HG03565 (cell line): ENCODE results near the gene TMEM101.
"Not testable (repeated sequence)": the region's sequence is repeated elsewhere in the genome, so short reads cannot be mapped to it uniquely, and the experiment has no call there.

Experiments used
- ATAC-seq: cut with Tn5 transposase; IDR thresholded peaks from one replicate; pipeline ENCODE4 v1.9.1; 2021; ENCODE audit warnings: mild to moderate bottlenecking, moderate library complexity; ENCODE audit not compliant: unreplicated experiment

Gene TMEM101

DNA sequence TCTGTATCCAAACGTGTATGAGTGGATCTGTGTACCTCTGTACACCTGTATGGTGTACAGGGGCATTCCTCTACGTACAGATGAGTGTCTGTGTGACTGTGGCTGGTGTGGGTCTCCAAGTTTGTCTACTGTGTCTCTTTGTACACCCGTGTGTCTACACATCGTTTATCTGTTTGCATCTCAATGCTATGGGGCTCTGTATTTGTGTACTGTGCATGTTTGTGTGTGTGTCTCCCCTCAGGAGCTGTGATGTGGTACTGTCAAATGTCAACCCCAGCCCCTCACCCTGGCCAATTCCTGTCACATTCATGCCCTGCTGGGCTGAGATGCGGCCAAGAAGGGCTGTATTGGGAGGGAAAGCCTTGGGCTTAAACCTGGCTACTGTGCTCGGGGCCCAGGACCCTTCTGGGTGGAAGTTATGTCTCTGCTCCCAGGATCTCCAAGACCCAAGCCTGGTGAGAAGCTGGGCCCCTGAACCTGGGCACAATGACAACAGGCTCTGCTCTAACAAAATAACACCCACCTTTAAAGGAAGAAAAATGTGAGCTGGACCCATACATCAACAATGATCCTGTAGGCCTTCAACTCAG is 13.8 kb downstream of the TMEM101 start:
- ATAC-seq: no peak

DNA sequence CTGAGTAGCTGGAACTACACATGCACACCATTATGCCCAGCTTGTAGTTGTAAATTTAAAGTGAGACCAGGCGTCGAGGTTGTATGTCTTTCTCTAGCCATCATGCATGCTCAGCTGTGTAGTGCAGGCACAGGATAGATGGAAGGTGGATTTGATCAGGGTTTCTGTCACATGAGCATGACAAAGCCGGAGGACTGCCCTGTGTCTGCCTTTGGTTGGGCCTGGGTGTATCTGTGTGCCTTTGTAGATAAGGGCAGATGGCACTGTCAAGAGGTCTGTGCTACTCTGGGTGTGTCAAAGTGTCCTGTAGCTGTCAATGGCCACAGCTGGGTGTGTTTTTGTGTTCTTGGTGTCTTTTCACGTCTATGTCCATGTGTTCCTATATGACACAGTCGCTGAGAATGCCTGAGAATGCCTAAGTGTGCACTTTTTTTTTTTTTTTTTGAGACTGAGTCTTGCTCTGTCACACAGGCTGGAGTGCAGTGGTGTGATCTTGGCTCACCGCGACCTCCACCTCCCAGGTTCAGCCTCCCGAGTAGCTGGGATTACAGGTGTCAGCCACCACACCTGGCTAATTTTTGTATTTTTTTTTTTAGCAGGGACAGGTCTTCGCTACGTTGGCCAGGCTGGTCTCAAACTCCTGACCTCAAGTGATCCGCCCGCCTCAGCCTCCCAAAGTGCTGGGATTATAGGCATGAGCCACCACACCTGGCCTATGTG is 14.5 kb downstream of the TMEM101 start:
- ATAC-seq: no peak

DNA sequence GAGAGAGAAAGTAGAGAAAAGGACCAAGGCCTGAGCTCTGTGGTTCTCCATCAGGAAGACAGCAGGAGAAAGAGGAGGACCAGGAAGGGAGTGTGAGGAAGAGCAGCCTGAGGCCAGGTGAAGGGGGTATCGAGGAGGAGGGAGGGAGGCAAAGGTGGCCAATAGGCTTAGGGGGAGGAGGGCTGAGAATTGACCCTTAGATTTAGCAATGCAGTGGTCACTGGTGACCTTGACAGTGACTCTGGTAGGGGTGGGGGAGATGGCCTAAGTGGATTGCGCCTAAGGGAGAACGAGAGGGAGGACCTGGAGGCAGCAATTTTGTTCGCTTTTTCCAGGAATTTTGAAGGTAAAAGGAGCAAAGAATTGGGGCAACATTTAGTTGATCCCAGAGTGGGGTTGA is 15.7 kb downstream of the TMEM101 start:
- no peak for ATAC-seq

DNA sequence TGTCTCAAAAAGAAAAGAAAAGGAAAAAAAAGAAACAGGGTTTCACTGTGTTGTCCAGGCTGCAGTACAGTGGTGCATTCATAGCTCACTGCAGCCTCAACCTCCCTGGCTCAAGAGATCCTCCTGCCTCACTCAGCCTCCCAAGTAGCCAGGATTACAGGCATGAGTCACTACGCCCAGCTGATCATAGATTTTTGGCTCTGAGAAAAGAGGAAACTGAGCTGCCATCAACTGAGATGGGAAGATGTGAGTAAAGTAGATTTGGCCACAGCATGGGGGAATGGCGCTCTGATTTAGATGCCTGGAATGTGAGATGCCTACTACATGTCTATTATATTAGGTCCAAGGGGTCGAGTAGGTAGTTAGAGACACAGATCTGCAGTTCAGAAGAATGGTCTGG is 16.2 kb downstream of the TMEM101 start:
- ATAC-seq: no peak

DNA sequence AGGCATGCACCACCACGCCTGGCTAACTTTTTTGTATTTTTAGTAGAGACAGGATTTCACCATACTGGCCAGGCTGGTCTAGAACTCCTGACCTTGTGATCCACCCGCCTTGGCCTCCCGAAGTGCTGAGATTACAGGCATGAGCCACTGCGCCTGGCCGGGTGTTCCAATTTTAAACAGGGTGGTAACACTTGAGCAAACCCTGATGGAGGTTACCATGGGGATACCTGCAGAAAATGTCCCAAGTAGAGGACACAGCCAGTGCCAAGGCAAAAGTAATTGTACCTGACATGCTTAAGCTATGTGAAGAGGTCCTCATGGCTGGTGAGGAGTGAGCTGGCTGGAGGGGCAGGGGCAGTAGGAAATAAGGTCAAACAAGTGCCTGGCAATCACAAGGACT is 17.6 kb downstream of the TMEM101 start:
- ATAC-seq: not testable (repeated sequence)

DNA sequence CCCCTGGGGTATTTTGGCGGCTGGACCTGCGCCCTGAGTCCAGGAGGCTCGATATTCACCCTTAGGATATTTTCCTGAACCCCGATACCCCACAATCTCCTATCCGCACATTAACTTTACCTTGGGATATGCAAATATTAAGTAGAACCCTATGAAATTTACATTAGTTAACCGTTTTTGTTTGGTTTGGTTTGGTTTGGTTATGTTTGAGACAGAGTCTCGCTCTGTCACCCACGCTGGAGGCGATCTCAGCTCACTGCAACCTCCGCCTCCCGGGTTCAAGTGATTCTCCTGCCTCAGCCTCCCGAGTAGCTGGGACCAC is 19.7 kb downstream of the TMEM101 start:
- ATAC-seq: no peak

DNA sequence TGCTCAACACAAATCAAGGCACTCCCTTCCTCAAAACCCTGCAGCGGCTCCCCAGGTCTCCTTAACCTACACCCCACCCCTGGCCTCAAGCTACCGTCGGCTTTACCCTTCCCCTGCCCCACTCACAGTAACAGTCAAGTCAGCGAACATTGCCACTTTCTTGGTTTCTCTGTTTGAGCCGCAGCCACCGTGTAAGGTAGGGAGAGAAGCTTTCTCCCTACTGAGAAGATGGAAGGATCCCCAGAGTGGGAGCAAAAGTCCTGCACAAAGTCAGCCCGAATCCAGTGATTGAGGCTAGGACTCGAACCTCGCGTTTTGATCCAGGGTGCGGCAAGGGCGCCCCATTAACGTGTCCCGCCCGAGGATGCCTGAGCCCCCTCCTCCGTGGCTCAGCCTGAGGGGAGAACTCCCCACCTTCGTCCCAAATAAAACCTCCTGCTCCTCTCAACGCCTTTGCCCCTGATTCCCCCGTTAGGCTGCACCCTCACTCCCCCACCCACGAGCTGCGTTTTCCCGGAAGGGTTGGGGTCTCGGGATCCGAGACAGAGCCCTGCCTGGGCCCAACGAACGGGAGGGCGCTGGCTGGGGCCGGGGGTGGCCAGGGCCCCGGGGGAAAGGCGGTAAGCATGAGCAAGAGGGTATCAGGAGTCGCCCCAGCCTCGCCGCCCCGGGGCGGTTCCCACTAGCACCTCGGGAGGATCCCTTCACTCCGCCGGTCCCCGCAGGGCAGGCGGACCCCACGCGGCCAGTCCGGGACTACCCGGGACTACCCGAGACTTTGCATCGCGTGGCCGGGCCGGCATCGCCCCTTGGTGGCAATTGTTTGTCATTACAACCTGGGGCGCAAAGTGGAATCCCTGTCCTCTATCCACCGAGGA is 20.3 kb downstream of the TMEM101 start:
- ATAC-seq: no peak

DNA sequence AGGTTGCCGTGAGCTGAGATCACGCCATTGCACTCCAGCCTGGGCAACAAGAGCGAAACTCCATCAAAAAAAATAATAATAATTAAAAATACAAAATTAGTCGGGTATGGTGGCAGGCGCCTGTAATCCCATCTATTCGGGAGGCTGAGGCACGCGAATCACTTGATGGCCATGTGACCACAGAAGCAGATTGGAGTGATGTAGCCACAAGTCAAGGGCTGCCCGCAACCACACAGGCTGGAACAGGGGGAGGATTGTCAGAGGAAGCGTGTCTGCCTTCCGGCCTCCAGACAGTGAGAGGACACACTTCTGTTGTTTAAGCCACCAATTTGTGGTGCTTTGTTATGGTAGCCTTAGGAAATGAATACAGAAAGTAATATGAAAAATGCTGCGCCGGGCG is 22.1 kb downstream of the TMEM101 start:
- no peak for ATAC-seq

DNA sequence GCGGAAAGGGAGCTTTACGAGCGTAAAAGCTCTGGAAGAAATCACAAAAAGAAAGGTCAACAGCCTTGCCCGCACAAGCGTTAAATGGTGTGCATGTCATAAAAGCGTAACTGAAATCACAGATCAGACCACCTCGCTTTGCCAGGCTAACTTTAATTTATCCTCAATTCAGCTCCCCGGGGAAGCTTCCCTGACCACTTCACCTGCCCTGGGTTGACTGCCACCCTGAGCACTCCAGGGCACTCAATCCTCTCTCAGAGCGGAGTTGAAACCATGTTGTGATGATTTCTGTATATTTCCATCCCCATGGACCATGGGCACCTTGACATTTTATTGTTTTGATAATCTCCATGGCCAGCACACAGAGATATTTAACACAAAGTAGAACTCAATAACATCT is 26.5 kb downstream of the TMEM101 start:
- ATAC-seq: no peak

DNA sequence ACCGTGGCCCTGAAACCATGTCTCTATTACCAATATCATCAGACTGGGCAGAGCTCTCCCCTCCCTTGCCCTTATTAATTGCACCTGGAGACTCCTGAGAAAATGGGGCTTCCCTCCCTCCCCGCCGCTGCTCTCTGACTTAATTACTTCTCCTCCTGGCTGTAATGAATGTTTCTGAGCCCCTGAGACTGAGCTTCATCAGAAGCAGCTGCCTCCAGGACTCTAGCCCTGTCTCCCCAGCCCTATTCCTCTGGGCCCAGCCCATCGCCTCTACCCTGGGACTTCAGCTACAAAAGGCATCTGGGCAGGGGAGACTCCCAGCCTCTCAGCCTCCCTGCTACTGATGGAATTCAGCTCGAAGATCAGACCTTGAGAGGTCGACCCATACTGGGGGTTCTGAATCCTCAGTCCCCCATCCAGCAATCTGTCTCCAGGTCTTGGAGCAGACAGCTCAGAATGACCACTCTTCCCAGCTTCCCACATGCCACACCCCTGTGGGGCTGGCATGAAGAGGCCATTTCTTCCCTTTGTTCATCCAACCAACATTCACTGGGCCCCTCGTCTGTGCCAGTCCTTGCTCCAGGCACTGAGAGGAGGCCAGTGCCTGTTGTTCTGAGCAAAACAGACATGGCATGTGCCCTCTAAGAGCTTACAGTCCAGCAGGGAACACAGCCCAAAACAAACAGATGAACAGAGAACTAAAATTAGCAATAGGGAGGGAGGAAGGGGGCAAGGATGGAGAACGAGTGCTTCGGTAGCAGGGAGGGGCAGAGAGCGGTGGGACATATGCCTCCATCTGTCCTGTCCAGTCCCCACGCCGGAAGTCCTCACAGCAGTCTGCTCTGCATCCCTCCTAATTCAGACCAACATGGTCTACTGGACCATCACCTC is 27.4 kb downstream of the TMEM101 start:
- no peak for ATAC-seq

DNA sequence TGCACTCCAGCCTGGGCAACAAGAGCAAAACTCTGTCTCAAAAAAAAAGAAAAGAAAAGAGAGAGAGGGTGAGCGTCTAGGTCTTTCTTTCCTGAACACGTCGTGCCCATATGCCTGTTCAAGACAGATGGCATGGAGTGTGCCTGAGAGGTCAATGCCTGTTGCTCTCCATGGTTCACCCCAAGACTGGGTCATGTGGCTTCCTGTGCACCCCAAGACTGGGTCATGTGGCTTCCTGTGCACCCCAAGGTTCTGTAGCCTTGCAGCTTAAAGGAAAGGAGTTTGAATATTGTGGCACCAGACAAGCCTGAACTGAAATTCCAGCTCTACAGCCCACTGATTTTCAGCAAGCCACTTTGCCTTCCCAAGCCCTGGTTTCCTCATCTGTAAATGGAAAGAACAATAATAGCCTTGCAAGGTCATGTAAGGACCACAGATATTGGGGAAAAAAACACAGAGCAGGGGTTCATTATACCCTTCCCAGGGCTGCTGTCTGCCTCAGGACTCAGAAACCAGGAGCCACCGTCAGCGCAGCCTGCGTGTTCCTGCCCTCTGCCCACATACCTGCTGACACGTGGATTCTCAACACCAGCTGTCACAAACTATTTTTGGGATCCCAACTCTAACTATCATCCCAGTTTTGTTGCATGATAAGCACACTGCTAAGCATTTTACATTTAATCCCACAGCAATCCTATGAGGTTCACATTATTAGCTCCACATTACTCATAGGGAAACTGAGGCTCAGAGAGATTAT is 28.4 kb downstream of the TMEM101 start:
- ATAC-seq: no peak

DNA sequence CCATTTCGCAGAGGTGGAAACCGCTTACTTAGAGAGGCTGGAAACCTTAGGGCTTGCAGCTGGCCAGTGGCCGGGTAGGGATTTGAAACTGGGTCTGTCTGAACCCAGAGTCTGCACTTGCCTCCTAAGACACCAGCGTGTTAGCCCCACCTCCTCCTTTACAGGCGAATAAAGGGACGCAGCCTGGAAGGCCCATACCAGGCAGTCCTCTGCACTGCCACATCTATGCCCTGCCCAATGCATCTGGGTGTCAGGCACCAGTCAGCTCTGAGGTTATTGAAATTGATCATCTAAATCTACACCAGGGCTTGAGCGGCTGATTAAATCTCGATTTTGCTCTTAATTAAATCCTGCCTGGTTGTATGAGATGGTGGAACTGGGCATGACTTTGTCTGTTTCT is 30.2 kb downstream of the TMEM101 start:
- no peak for ATAC-seq

DNA sequence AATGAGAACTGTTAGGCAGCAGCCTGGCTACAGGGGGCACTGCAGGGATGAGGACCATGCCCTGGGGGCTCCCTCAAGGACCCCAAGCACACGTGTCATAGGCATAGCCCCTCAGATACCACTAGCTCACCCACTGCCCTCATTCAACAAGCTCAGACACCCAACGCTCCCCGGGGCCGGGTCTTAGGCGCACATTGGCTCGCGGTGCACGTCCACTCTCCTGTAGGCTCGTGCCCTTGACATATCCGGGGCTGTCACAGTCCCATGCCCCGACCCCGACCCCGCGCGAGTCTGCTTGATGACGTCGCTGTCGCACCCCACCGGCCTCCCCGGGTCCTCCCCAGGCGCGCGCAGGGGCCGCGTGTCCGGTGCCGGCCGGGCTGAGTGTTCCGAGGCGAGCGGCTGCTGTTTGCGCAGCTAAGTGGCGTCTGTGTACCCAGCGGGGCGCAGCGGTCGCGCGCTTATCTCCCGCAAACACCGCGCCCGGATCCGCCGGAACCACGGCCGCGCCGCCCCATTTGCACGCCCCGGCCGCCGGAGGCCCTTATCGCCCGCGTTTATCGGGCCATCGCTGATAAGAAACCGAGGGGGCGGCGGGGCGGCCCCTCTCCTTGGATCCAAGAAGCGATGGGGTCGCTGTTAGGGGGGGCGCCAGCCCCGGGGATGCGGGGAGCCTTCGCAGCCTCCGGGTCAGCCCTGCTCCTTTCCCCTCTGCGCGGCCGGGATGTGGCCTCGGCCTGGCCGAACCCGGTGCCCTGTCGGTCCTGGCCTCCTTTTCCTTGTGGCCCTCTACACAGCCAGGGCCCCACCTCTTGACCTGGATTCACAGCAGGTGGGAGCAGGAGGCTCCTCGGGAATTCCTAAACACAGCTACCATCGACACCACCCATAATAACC is 31.0 kb downstream of the TMEM101 start:
- ATAC-seq: no peak

DNA sequence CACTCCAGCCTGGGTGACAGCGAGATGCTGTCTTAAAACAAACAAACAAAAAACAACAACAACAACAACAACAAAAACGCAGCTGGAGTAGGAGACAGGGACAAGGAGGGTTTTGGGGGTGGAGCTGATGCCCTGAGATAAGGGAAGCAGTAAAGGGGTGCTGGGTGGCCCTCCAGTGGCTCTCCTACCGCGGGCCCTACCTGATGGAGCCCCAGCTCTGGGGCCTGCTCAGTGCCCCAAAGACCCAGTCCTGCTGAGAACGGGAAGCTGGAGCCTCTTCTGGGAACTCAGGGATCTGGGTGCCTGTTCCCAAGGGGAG is 31.6 kb downstream of the TMEM101 start:
- ATAC-seq: no peak

DNA sequence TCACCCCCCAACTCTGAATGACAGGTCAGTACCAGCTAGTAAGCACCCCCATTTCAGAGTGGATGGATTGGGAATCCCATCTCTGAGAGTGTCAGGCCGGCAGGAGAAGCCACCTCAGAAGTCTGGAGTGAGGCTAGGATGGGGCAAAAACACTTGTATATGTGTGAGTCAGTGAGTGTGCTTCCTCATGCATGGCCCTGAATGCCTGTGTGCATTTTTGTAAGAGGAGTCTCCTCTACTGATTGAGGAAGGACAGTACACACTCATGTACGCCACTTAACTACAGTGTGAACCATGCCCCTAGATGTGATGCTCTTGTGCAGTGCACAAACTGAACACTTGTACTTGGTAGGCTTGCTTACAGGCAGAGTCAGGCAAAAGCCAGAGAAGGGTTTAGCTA is 32.6 kb downstream of the TMEM101 start:
- no peak for ATAC-seq

DNA sequence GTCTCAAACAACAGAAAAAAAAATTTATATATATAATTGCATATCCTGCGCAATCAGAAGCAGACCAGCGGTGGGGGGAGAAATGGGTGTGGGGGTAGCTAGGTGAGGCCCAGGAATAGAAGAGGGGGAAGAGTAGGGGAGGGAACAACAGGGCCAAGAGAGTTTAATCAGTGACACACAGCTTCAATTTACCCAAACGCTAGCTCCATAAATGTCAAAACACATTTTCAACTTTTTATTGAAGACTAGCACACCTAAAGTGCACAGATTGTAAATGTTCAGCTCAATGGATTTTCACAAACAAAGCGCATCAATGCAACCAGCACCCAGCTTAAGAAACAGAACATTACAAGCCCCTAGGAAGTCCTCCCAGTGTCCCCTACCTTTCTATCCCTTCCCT is 35.1 kb downstream of the TMEM101 start:
- no peak for ATAC-seq

DNA sequence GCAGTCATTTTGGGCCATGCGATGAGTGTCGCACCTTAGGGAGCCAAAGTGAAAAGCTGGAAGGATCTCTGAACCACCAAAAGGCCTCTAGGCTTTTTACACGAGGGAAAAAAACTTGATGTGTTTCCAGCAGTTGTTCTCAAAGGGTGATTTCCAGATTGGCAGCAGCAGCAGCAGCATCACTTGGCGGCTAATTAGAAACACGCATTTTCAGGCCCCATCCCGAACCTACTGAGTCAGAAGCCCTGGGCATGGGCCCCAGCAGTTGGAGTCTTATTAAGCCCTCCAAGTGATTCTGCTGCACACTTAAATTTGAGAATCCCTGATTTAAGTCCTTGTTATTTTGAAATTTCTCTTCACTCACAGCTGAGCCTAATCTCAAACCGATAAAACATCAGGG is 35.8 kb downstream of the TMEM101 start:
- no peak for ATAC-seq

DNA sequence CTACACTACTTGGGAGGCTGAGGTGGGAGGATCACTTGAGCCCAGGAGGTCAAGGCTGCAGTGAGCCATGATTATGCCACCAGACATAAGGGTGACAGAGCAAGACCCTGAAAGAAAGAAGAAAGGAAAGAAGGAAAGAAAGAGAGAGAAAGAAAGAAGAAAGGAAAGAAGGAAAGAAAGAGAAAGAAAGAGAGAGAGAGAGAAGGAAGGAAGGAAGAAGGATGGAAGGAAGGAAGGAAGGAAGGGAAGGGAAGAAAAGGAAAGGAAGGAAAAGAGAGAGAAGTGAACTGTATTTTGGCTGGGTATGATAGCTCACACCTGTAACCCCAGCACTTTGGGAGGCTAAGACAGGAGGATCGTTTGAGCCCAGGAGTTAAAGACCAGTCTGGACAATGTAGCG is 36.7 kb downstream of the TMEM101 start:
- ATAC-seq: no peak

DNA sequence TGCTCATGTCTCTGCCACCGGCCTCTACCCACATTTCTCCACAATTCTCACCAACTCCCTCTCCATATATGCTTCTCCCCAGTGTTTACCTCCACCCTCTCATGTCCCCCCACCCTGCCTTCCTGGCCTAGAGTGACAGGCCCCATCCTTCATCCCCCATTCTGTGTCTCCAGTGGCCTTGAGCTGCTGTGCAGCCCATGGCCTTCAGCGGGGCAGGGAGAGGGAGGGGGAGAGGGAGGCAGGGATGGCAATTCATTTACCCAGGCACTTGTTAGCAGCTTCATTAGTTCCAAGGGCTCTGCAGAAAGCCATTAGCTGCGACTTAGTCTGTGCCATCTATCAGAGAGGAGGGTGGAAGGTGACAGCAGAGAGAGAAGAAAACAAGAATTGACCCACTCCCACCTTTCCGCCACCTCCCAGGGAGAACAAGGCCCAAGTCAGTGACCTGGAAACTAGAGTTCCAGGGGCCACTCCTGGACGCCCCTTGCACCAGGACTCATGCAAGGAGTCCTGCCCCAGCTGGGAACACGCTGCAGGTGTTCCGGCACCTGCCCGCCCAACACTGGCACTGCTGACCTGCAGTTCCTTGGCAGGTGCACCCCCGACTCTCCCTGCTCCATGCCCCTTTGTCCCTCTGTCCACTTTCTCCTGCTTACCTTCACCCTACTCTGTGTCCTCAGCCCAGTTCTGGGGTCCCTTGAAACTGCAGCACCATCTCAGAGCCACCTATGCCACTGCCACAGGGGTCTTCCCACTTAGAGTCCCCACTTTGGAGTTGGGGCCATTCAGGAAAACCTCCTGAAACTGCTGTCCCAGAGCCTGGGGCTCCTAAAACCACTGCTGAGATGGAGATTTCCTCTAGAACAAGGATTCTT is 37.6 kb downstream of the TMEM101 start:
- no peak for ATAC-seq
